Measurements from ENCODE around the gene QSOX2. TPM values are rescaled to one million over a fixed set of nuclear protein-coding genes. Genes with fewer than 3 reads are reported as not detected.

QSOX2 gene
- total RNA-seq, 1 donor from 2014 or later = 15.5 TPM

DNA sequence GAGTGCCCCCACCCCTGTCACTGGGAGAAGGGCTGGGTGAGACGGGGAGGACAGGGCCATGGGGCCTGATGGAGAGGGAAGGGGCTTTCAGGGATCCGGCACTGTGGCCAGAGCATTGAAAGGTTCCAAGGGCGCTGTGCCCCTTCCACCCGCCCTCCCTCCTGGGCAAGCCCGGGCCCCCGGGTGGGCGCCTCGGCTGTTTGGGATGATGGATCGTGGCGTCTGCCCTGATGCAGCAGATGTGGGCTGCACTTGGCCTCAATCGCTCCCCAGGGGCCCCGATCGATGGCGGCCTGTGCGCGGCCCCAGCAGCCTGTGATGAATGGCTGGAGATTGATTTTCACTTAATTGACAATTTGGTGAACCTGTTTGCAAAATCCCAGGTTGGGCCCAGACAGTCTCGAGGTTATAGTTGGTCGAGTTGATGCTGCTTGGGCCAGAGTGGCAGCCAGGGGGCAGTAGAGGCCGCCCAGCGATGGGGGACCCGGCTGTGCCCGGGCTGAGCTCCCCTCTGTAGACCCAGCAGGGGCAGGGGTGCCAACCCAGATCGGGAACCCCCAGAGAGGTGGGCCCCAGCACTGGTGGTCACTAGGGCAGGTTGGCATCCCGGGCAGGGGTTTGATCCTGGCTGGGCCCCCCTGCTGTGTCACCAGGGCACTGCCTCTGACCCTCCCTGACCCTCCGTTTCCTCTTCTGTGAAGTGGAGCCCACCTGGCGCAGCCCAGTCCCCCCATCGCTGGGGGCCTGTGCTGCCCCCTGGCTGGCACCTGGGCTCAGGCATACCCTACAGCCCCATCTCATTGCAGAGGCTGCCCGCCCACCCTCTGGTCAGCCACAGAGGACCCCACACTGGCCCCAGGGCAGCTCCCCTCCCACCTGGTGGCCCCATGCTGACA, 75.4 kb downstream of the QSOX2 start:
- Mint-ChIP-seq H3K27me3 (ENCODE audit: unreplicated experiment) (peaks cover 31% of the 10 kb centered on the region), H3K4me1 (ENCODE audit: unreplicated experiment) (peaks cover 6% of the 10 kb centered on the region), H3K36me3 (ENCODE audit: unreplicated experiment) (no peaks in the 10 kb centered on the region), H3K27ac (ENCODE audit: unreplicated experiment) (no peak overlapping the region), H3K9me3 (ENCODE audit: unreplicated experiment) (no peaks in the 10 kb centered on the region), H3K4me3 (ENCODE audit: unreplicated experiment) (no peak overlapping the region)
- no peak for DNase-seq (ENCODE audit: extremely low spot score, unreplicated experiment)
- TF ChIP-seq, protein P1, sequence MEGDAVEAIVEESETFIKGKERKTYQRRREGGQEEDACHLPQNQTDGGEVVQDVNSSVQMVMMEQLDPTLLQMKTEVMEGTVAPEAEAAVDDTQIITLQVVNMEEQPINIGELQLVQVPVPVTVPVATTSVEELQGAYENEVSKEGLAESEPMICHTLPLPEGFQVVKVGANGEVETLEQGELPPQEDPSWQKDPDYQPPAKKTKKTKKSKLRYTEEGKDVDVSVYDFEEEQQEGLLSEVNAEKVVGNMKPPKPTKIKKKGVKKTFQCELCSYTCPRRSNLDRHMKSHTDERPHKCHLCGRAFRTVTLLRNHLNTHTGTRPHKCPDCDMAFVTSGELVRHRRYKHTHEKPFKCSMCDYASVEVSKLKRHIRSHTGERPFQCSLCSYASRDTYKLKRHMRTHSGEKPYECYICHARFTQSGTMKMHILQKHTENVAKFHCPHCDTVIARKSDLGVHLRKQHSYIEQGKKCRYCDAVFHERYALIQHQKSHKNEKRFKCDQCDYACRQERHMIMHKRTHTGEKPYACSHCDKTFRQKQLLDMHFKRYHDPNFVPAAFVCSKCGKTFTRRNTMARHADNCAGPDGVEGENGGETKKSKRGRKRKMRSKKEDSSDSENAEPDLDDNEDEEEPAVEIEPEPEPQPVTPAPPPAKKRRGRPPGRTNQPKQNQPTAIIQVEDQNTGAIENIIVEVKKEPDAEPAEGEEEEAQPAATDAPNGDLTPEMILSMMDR (IDR thresholded peaks at IDR 0.05) = peak; percentile 64

GRCh38 chr9:136169495-136169894, 76.1 kb downstream of the QSOX2 start:
- H3K4me3 Mint-ChIP-seq (ENCODE audit: unreplicated experiment) = no peak overlapping the region

GRCh38 chr9:136163248-136163850, 82.3 kb downstream of the QSOX2 start:
- H3K27me3 Mint-ChIP-seq (ENCODE audit: unreplicated experiment) = peaks cover 26% of the 10 kb centered on the region
- TF ChIP-seq, protein P1 (IDR thresholded peaks at IDR 0.05) = no peak
- no peaks in the 10 kb centered on the region for H3K36me3 Mint-ChIP-seq (ENCODE audit: unreplicated experiment)
- H3K9me3 Mint-ChIP-seq (ENCODE audit: unreplicated experiment) = peaks cover 4% of the 10 kb centered on the region
- H3K4me1 Mint-ChIP-seq (ENCODE audit: unreplicated experiment) = no peaks in the 10 kb centered on the region
- no peak for DNase-seq (ENCODE audit: extremely low spot score, unreplicated experiment)
- H3K27ac Mint-ChIP-seq (ENCODE audit: unreplicated experiment) = no peak overlapping the region
- no peak overlapping the region for H3K4me3 Mint-ChIP-seq (ENCODE audit: unreplicated experiment)

More at GRCh38 chr9:136169495-136169894, 76.1 kb downstream of the QSOX2 start:
- H3K36me3 Mint-ChIP-seq (ENCODE audit: unreplicated experiment) = no peaks in the 10 kb centered on the region
- TF ChIP-seq, protein P1 (IDR thresholded peaks at IDR 0.05) = no peak
- no peak for DNase-seq (ENCODE audit: extremely low spot score, unreplicated experiment)
- H3K27ac Mint-ChIP-seq (ENCODE audit: unreplicated experiment) = no peak overlapping the region
- H3K4me1 Mint-ChIP-seq (ENCODE audit: unreplicated experiment) = peaks cover 6% of the 10 kb centered on the region
- no peaks in the 10 kb centered on the region for H3K9me3 Mint-ChIP-seq (ENCODE audit: unreplicated experiment)
- peaks cover 35% of the 10 kb centered on the region for H3K27me3 Mint-ChIP-seq (ENCODE audit: unreplicated experiment)

DNA sequence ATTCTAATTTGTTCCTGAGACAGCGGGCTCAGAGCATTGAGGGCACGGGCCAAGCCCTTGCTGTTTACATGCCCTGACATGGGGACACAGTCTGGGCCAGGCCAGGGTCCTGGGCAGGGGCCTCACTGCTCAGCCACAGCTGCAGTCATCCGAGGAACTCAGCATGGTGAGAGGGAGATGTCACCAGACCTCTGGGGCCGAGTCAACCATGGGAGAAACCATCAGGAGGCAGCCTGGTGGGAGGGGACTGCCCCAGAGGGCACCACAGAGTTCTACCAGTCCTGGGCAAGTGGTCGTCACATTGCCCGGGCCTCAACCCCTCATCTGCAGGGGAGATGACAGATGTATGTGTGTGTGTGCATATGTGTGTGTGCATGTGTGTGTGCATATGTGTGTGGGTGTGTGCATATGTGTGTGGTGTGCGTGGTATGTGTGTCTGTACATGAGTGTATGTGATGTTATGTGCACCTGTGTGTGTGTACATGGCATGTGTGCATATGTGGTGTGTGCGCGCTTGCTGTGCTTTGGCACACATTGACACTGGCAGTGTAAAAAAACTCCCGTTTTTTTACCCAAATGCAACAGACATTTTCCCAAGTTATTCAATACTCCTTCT, 84.5 kb downstream of the QSOX2 start:
- Mint-ChIP-seq H3K36me3 (ENCODE audit: unreplicated experiment) (no peaks in the 10 kb centered on the region), H3K27me3 (ENCODE audit: unreplicated experiment) (peaks cover 28% of the 10 kb centered on the region), H3K4me1 (ENCODE audit: unreplicated experiment) (no peaks in the 10 kb centered on the region), H3K4me3 (ENCODE audit: unreplicated experiment) (no peak overlapping the region), H3K27ac (ENCODE audit: unreplicated experiment) (no peak overlapping the region), H3K9me3 (ENCODE audit: unreplicated experiment) (peaks cover 4% of the 10 kb centered on the region)
- TF ChIP-seq, protein P1 (IDR thresholded peaks at IDR 0.05) = no peak
- DNase-seq (ENCODE audit: extremely low spot score, unreplicated experiment) = no peak

DNA sequence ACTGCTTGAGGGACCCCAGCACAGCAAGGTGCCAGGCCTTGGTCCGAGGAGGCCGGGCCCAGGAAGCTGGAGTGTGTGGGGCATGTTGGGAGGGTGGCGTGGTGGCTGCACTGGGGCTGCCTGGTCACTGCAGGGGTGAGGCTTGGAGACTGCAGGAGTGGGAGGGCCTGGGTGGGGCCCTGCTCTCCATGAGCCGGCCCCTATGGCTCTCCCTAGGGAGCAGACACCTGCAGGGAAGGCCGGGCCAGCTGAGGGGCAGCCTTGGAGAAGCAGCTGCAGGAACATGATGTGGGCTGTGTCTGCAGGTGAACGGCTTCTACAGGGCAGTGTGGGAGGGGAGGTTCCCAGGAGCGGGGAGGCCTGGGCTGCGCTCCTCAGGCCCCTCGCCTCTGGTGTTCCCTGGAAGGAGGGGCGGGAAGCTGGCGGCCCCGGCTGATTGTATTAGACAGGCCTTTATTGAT, 85.2 kb downstream of the QSOX2 start:
- DNase-seq (ENCODE audit: extremely low spot score, unreplicated experiment) = no peak
- H3K36me3 Mint-ChIP-seq (ENCODE audit: unreplicated experiment) = no peaks in the 10 kb centered on the region
- TF ChIP-seq, protein P1 (IDR thresholded peaks at IDR 0.05) = no peak
- H3K4me3 Mint-ChIP-seq (ENCODE audit: unreplicated experiment) = no peak overlapping the region
- peaks cover 4% of the 10 kb centered on the region for H3K9me3 Mint-ChIP-seq (ENCODE audit: unreplicated experiment)
- peaks cover 24% of the 10 kb centered on the region for H3K27me3 Mint-ChIP-seq (ENCODE audit: unreplicated experiment)
- H3K27ac Mint-ChIP-seq (ENCODE audit: unreplicated experiment) = no peak overlapping the region
- H3K4me1 Mint-ChIP-seq (ENCODE audit: unreplicated experiment) = no peaks in the 10 kb centered on the region

Measured in osteocyte (in vitro differentiated cells).